Measurements from ENCODE around the gene AP2M1.
"Not testable (repeated sequence)": the region's sequence is repeated elsewhere in the genome, so short reads cannot be mapped to it uniquely, and the experiment has no call there.

Gene AP2M1

DNA sequence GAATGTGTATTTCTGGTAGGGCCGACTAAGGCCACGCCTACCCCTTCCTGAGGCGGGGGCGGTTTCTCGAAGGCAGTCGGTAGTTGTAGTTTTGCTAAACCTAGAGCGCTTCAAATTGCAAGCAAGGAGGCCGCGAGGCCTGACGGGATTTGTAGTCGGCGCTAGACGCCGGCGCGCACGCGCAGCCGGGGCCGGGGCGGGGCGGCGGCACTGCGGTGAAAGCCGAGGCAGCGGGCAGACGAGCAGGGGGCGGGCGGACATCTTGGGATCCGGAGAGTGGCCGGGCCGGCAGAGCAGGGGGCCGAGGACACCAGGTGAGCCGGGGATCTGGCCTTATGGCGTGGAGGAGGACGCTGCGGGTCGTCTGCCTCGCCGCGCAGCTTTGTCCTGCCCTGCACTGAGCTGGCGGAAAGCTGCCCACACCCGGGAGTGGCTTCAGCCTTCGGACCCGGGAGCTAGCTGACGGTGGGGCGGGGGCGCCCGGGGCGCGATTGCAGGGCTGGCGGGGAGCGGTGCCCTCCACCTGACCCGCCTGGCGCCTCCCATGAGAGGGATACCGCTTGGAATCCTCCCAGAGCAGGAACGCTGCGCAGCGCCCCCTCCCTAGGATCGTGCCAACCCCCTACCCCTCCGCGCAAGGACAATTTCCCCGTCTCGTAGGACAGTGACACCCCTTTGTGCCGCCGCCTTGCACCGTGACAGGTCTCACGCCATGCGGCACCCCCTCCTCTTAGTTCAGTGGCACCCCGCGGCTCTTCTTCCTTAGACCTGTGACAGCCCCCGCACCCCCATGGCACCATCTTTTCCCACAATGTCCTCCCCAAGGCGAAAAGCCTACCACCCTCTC lies at the start of gene AP2M1:
Gene AP2M1, plus strand, starts transcription at position 210 of the 847 bp plus-strand sequence. CDS start 2,139 bp downstream, outside the sequence.
- DNase-seq (ENCODE audit: low read depth in 2 of 2) = peak; percentile 99

DNA sequence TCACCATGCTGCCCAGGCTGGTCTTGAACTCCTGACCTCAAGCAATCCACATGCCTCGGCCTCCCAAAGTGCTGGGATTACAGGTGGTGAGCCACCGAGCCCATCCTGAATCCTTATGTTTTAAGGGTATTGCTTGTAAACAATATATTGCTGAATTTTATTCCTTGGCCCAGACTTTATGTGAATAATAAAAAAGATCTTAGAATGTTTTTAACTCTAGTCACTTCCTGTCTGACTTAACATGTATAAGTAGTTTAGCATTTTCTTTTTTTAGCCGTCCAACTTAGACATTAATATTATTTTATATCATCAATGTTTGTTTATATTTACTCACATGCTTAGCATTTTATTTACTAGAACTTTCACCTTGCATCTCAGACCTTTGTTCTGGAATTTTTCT lies 48.6 kb upstream of the AP2M1 start:
- no peak for DNase-seq (ENCODE audit: low read depth in 2 of 2)

DNA sequence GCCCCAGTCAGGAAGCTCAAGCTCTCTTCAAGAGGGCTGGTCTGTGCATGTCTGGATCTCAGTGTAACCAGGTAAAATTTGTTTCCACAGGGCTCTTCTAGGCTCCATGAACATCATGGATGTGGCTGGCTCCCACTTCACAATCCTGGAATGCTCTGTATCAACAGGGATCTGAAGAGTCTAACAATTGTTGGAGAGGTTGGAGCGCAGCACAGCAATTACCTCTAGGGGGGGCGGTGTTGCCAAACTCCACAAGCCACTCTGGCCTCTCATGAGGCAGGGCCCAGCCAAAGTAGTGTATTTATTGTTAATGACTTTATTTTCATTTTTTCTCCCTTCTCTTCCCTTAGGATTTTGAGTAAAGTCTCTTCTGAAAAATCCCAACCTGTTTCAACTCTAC lies 45.6 kb upstream of the AP2M1 start:
- DNase-seq (ENCODE audit: low read depth in 2 of 2) = no peak

DNA sequence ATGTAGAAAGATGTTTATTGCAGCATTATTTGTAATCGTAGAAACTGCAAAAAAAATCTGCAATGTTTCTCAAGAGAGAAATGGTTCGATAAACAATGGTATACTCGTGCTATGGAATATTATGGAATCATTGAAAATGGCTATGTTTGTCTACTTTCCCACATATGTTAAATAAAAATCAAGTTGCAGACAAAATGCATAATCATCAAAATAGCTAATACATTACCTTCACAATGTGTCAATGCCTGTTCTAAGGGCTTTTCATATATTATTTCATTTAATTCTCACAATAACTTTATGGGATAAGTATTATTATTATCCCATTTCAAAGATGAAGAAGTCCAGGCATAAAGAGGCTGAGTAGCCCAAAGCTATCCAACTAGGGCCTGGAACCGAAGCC lies 41.7 kb upstream of the AP2M1 start:
- DNase-seq (ENCODE audit: low read depth in 2 of 2) = no peak

DNA sequence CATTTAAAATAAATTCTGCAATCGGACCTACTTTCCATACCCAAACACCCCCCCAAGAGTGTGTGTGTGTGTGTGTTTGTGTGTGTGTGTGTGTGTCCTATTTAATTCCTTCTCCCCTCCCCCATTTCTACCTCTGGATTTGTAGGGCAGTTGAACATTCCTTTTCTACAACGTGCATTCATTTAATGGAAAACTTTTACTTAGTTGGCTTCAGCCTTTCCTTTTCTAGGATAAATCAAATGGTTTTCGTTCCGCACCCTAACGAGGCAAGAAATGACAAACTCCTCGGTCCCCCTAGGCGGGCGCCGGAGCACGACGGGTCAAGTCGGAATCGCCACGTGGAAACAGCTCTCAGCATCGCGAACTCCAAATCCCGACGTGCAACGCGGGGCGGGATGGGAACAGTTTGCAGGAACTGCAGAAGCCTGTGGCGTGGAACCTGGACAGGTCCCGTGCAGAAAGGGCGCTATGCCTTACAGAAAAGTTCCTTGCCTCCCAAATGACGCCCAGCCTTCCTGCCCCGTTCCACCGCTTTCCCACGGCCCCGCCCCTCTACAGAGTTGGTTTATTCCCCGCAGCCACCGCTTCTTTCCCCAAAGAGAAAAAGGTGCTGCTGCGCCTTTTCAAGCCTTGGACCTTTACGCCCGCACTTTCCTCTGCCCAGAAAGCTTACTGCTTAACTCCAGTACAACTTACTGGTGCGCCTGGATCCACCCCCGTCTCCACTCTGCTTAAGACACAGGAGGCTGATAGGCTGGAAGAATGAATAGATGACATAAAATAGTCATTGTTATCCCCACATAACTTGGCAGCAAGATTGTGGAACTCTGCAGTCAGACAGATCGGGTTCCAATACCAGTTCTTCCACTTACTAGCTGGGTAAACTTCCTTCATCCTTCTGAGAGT lies 40.6 kb upstream of the AP2M1 start:
- DNase-seq (ENCODE audit: low read depth in 2 of 2) = peak; percentile 56 to 63

DNA sequence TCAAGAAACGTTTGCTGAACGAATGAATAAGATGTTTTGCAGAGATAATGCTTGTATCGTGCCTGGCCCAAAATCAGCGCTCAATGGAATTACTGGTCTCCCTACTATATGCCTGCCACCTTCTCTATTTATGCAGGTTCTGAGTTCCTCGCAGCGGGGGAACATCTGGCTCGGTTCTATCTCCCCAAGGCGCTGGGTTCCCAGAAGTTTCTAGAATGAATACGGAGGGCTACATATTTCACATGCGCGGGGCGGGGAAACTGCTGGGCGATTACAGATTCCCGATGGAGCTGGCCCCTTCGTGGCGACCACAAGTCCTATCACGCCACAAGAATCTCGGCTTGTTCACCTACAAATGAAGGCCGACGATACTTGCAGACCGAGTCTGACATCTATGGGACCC lies 39.9 kb upstream of the AP2M1 start:
- DNase-seq (ENCODE audit: low read depth in 2 of 2) = no peak

DNA sequence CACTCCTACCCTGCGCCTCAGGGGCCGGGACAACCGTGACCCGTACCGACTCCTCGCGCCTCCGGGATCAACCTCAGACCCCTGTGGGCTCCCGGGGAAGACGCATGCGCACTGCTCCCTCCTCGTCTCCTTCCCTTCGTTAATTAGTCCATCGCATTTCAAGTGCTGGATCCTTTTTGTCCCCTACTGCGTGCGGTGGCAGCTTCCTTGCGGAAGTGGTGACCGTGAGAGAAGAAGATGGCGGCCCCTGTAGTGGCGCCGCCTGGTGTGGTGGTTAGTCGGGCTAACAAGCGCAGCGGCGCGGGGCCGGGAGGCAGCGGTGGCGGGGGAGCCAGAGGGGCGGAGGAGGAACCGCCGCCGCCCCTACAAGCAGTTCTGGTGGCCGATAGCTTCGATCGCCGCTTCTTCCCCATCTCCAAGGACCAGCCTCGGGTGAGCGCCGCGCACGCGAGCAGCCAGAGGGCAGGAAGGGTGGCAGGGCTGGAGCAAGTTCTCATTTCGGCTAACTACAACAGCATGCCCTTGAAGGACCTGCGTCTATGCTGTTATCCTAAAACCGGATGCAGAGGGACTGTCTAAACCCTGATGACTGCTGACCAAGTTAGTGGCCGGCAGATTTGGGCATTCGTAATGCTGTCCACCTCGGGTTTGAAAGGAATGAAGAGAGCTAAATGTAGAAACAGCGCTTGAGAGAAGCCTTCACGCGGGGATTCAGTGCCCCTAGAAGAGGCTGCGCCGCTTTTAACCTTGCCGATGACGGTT lies 39.3 kb upstream of the AP2M1 start, which contains the start of gene EIF2B5:
Gene EIF2B5, plus strand, starts transcription at position 210 of the 762 bp plus-strand sequence. Its CDS starts 28 bp downstream, at position 238.
- peak; percentile 86 to 88 for DNase-seq (ENCODE audit: low read depth in 2 of 2)

DNA sequence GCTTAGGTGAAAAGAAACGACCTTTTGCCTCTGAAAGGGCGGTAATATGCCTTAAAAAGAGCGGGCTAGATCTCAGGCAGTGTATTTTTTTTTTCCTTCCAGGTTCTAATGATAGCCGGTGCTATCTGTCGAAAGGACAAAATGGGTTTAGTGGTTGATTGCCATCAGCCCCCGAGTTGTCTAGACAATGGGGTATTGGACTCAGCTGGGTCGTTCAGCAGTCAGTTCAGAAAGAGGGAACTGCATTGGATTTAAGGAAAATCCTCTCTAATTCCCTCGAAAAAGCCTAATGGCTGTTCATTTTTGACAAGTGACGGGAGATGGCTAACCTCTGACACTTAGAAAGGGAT lies 38.8 kb upstream of the AP2M1 start:
- DNase-seq (ENCODE audit: low read depth in 2 of 2) = no peak

DNA sequence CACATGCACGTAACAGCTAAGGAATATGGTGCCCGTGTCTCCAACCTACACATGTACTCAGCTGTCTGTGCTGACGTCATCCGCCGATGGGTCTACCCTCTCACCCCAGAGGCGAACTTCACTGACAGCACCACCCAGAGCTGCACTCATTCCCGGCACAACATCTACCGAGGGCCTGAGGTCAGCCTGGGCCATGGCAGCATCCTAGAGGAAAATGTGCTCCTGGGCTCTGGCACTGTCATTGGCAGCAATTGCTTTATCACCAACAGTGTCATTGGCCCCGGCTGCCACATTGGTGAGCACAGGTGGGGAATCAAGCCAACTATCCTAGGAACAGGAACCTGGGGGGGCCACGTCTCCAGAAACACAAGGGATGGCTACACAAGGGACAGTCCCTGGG lies 34.2 kb upstream of the AP2M1 start:
- DNase-seq (ENCODE audit: low read depth in 2 of 2) = no peak

DNA sequence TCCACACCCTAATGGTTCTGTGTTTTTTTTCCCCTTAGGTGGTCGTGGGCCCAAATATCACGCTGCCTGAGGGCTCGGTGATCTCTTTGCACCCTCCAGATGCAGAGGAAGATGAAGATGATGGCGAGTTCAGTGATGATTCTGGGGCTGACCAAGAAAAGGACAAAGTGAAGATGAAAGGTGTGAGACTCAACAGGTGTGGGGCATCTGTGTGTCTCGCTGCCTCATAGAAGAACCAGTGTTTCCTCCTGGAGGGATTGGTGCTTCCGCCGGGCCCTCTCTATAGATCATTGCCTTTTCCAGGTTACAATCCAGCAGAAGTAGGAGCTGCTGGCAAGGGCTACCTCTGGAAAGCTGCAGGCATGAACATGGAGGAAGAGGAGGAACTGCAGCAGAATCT lies 32.5 kb upstream of the AP2M1 start:
- no peak for DNase-seq (ENCODE audit: low read depth in 2 of 2)

DNA sequence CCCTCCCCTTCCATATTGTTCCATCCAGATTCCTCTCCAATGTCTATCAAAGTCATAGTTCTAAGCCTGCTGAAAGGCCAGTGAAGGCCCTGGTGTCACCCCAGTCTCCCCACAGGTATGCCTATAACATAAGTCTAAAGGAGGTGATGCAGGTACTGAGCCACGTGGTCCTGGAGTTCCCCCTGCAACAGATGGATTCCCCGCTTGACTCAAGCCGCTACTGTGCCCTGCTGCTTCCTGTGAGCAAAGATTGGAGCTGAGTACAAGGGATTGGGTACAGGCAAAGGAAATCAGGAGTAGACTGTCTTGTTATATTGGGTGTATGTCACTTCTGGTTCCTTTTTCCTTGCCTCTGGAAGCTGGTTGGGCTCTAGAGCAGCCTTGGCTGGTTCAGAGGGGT lies 31.3 kb upstream of the AP2M1 start:
- no peak for DNase-seq (ENCODE audit: low read depth in 2 of 2)

DNA sequence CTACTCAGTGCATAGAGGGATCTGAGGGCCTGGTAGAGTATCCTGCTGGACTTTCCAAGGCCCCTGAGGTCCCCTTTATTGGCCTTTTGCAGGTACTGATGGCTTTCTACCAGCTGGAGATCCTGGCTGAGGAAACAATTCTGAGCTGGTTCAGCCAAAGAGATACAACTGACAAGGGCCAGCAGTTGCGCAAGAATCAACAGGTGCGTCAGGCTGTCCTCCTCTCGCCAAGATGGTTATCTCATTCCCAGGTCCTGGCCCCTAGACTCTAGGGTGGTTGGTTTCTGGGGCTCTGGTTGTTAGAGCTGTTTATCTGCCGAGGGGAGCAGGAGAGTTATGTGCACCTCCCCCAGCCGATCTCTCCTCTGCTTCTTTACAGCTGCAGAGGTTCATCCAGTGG lies 30.1 kb upstream of the AP2M1 start:
- no peak for DNase-seq (ENCODE audit: low read depth in 2 of 2)

DNA sequence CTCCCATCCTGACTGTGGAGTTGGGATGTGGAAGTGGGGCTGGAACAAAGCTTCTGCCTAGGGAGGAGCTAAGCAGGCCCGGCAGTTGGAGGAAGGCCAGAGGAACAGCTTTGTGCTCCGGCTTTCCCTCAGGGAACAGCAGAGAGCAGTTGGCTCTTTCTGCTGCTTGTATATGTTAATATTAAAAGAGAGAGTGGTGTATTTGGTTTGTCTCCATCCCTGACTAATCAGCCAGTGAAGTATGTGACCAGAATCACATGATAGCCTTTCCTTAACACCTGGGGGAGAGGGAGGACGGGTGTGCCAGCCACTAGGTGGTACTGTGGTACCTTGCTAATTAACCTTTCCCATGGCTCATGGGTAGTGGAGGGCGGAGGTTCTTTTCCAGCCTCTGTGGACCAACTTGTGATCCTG lies 29.5 kb upstream of the AP2M1 start:
- DNase-seq (ENCODE audit: low read depth in 2 of 2) = no peak

DNA sequence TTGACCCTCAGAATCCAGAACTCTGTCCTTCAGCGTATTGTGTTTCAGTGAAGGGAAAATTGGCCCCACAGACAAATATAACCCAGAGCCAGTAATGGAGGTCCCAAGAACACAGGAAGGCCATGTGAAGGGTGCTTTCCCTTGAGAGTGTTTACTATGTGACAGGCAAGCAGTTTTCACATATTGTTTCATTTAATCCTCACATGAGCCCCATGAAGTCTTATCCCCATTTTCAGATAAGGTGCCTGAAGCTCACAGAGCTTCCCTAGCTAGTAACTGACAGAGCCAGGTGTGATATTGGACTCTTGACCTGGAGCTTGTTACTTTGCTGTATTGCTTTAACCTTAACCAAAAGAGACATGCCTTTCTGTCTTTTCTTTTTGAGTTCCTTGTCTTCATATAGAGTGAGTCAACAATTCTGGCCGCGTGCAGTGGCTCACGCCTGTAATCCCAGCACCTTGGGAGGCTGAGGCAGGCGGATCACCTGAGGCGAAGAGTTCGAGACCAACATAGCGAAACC lies 28.8 kb upstream of the AP2M1 start:
- DNase-seq (ENCODE audit: low read depth in 2 of 2) = no peak

DNA sequence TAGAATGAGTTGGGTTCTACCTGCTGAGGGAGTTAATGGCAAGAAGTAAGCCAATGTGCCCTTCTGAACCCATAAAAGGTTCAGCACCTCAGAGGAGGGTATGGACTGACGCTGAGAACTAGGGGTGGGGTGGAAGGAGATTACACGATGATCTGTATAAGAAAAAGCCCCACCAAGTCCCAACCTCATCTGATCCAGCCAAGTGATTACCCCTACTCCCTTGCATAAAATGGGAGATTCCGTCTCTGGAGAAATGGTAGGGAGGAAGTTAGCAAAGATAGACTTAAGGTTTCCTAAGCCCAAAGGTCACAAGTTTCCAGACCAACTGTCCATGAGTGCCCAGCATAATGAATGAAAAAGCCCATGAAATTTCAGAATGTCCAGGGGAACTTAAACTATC lies 26.6 kb upstream of the AP2M1 start:
- DNase-seq (ENCODE audit: low read depth in 2 of 2) = no peak

DNA sequence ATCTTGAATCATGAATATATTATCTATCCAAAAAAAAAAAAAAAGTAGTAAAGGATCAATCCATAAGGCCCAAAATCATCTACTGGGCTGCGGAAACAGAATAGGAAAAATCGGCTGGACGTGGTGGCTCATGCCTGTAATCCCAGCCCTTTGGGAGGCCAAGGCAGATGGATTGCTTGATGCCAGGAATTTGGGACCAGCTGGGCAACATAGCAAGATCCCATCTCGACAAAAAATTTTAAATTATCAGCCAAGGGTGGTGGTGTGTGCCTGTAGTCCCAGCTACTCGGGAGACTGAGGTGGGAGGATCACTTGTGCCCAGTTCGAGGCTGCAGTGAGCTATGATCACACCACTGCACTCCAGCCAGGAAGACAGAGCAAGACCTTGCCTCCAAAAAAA lies 25.5 kb upstream of the AP2M1 start:
- no peak for DNase-seq (ENCODE audit: low read depth in 2 of 2)

DNA sequence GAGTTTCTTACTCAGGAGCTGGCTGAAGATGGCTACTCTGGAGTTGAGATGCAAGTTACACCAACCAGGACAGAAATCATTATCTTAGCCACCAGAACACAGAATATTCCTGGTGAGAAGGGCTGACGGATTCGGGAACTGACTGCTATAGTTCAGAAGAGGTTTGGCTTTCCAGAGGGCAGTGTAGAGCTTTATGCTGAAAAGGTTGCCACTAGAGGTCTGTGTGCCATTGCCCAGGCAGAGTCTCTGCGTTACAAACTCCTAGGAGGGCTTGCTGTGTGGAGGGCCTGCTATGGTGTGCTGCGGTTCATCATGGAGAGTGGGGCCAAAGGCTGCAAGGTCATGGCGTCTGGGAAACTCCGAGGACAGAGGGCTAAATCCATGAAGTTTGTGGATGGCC lies 24.9 kb upstream of the AP2M1 start:
- not testable (repeated sequence) for DNase-seq (ENCODE audit: low read depth in 2 of 2)

DNA sequence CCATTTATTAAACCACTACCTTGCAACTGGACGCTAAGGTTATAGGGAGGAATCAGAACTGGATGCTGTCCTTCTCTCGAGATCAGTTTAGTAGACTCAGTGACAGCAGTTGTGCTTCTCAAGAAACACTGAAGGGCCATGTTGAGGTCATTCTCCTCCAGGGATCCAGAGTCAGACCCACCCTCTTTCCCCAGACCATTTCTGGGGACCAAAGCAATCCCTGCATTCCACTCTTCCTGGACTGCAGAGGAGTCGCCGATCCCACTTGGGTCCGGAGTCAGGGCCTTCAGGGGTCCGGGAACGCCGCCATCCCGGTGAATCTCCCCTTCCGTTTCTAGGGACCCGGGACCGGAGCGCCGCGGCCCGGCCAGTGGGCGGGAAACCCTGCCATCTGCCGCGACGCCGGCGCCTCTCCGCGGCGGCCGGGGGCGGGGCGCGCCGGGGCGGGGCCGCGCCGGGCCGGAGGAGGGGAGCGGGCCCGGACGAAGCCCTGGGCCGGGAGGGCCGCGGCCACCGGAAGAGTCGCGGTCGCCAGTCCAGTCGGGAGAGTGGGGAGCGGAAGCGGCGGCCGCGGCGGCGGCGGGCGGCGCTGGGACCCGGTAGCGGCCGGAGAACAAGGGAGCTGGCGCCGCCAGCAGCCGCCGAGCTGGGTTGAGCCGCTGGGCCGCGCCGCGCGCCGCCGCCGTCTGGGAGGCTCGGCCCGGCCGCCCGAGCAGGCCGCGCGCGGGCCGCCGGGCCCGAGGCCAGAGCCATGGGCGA lies 19.6 kb upstream of the AP2M1 start, which contains the start of gene DVL3:
Gene DVL3, plus strand, starts transcription at position 493 of the 759 bp plus-strand sequence. Its CDS starts 259 bp downstream, at position 752.
- DNase-seq (ENCODE audit: low read depth in 2 of 2) = no peak

DNA sequence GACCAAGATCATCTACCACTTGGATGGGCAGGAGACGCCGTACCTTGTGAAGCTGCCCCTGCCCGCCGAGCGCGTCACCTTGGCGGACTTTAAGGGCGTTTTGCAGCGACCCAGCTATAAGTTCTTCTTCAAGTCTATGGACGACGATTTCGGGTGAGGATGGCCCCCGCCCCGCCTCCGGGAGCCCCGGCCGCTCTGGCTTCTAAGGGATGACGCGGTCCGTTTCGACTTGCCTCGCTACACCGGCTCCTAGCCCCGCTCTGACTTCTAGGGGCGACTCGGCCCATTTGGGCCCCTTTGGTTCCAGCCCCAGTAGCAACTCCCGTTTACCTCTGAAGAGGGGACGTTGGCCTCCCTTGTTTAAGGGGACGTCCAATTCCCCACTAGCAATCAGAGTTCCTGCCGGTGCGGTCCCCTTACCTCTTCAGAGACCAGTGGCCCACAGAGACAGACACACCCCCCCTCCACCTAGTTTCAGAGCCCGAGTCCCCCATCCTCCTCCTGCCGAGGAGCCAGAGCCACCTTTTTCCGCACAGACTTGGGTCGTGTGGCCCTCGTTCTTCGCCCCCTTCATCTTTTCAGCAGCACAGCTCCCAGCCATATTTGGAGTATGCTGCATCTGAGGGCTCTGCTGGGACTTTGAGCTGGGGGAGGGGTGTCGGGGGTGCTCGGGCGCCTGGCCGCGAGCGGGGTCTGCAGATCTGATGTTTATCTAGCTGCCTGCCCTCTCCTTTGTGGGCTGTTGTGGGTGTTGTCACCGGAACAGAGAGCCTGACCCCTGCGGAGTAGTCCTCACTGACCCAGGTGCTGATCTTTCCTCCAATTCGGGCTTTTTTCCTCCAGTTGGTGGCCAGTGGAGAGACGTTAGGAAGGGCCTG lies 18.8 kb upstream of the AP2M1 start:
- DNase-seq (ENCODE audit: low read depth in 2 of 2) = no peak

DNA sequence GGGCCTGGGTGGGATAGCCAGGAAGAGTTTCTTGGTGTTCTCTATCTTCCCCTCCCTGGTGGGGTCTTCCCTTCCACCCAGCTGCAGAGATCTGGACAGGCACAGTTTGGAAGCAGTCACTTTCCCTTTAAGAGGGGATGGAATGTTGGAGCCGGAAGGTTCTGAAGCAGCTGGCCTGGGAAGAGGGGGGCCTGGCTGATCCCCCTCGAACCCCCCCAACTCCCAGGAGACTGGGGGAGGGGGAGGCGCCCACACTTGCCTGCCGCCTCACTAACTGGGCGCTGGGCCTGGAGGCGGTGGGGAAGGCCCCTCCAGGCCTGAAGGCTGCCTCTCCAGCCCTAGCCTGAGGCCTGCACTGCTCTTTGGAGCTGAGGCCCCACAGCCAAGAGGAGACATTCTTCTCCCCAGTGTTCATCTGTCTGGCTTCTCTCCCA lies 18.1 kb upstream of the AP2M1 start:
- DNase-seq (ENCODE audit: low read depth in 2 of 2) = no peak

Data from fibroblast of skin of left quadriceps (primary cell).